Measurements from ENCODE around the gene SLC7A14.
A peak's percentile ranks its signal among the peaks of the same experiment; 100 is the strongest.

SLC7A14 gene

DNA sequence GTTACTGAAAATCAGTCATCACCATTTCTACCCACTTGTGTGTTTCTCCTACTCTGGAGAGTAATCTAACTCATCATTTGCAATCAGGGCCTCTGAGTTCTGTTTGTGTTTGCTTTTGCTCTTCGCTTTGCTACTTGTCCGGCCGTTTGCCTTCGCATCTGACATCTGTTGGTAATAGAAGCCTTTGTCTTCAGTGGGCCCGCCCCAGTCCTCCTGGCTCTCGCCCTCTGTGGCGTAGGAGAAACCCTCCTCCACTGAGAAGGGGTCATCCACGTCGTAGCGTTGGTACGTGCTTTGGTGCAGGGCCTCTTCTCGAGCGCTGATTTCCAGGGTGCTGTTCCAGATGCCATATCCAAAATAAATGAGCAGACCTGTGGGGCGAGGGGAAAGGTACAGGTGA is 118.9 kb downstream of the SLC7A14 start:
- DNase-seq, result no peak

DNA sequence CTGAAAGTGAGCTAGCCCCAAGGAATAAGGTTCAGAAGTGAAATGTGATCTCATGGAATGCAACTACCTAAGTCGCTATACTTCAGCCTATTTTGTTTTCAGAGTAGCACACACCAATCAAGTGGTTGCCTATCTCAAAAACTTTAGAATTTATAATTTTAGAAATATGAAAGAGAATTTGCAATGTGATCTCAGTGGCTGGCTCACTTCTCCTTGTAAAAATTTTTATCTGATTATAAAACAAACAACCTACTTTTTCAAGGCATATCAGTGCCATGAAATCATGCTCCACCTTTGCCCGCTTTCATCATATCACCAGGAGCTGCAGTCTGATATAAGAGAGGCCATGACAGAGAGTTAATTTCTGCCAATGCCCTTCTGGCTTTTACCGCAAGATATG is 119.9 kb downstream of the SLC7A14 start:
- DNase-seq, result no peak

DNA sequence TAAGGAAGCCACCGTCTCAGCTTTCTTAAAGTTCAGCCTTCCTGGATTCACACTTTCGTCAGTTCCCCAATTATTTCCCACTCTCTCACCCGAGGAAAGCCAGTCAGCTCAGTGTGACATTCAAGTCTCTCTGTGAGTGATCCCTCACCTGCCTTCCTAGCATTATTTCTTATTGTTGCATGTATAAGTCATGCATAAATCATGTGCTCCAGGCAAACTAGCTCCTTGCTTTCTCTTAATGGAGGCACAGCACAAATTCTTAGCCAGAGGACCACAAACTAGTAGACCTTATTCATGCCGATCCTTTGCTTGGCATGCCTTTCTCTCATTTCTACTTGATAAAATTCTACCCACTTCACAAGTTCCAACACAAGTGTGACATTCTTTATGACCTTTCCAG is 122.9 kb downstream of the SLC7A14 start:
- DNase-seq, result no peak

DNA sequence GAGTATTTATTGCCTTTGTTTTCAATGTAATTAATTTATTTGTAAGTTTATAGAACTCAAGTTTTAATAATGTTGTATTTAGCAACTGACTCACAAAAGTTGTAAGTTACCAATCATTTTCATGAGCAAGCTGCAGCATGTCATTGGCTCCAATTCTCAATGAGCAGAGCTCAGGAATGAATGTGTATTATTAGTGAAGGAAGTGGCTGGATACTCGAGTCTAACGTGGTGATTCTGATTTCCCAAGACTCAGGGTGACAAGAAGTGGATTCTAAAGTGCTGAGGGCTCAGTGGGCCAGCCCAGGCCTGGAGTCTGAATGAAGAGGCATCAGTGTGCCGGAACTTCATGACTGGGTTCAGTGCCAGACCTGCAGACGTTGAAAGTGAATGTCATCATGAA is 127.6 kb downstream of the SLC7A14 start:
- no peak for DNase-seq

DNA sequence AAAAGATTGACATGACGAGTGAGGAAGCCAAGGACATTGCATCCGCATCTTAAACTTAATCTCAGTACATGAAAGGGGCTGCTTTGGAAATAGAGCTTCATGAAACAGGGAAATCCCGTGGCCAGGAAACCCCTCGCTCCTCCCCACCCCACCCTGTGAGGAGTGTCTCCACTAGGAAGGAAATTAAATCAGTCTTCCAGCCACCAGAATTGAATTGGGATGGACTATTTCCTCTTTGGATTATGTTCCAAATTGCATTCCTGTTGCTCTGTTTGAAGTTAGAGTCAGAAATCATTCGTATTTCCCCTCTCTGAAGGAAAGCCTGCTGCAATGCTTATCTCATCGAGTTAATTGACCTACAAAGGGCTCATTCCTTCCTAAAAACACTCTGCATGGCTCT is 131.4 kb downstream of the SLC7A14 start:
- DNase-seq, result no peak

DNA sequence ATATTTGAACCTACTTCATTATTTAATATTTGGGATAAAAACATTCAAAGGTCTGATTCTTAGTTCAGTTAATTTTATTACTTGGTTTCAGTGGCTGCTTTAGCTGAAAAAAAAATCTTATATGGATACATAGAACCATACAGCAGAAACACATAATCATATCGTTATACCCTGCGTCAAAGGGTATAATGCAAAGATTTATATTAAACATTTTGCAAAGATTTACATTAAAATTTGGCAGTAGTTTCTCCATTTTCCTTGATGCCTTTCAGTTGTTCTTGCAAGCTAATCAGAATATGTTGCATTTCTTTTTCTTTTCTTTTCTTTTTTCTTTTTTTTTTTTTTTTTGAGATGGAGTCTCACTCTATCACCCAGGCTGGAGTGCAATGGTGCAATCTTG is 135.8 kb downstream of the SLC7A14 start:
- DNase-seq, result no peak

DNA sequence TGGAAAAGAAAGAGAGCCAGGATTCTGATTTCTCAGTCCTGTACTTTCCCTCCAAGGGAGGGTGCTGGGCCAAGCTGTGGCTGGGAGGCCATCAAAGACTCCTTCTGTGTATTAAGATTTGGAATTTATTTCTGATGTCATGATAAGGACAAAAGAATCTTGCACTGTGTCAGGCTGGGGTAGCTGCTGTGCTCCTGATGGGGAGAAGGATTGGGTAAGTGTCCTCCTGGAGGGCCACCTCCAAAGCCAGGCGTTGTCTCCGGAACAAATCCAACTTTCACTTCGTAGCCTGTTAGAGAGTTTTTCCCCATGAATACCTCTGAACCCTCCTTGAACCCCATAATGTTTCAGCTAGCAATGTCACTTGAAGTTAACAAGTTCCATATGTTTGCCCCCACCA is 137.3 kb downstream of the SLC7A14 start:
- DNase-seq, result no peak

DNA sequence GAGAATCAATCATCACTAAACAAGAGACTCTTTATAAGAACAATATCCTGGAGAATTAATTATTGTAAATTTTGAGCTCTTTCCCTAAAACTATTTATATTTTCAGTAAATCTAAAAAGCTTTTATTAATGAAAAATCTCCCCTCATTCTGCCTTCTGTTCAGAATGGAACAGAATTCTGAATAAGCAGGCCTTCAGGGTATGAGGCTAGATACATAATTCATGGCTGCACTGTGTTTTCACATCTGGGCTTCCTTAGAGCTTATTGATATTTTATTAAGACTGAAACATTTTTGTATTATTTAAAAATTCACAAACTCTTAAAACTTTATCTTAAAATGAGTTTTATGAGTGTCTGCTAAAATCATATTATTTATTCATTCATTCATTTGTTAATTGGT is 142.4 kb downstream of the SLC7A14 start:
- DNase-seq, result no peak

DNA sequence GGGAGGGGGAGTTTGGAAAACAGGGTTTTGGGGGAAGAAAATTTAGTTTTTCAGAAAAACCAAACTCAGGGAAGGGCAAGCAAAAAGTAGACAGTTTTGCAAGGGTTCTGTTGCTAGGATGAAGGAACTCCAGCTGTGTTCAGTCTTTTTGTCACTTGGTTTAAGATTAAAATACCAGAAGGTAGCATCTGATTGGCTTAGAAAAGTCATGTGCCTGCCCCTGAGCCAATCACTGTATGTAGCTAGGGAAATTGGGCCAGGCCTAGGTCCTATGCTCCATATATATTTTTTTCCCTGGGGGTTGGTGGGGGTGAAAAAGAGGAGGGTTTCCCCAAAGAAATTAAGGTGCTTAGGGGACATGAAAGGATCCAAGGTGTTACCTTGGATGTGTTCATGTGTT is 142.9 kb downstream of the SLC7A14 start:
- no peak for DNase-seq

DNA sequence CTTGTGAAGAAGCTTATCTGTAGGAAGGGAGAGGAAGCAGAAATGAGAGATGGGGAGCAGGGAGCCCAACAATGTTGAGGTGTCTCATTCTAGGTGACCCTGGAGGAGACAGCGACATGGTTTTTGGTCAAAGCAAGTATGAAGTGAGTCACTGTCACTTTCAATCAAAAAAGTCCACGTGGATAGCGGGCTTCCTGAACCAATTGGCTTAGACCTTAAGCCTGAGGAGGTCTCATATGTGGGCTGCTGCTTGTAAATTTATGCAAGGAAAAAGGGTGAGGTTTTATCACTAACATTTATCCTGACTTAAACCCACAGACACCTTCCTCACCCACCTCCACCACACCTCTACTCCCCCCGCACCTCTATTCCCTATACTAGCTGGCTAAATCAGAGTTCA is 144.5 kb downstream of the SLC7A14 start:
- no peak for DNase-seq

DNA sequence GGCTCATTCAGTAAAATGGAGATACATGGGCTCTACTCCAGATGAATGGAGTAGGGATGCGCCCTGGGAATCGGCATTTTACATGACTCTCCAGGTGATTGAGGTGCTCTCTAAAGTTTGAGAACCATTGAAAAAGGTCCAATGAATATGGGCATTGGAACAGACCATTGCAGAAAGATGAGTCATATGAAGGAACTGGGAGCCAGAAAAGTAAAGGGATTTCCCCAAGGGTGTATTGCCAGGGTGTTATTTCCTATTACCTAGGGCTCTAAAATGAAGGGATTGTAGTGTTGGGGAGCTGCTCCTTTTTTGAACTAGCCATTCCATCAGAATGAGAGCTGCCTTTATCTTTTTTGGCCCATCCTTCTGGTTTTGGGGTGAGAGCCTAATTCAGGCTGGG is 145.5 kb downstream of the SLC7A14 start:
- DNase-seq, result no peak

DNA sequence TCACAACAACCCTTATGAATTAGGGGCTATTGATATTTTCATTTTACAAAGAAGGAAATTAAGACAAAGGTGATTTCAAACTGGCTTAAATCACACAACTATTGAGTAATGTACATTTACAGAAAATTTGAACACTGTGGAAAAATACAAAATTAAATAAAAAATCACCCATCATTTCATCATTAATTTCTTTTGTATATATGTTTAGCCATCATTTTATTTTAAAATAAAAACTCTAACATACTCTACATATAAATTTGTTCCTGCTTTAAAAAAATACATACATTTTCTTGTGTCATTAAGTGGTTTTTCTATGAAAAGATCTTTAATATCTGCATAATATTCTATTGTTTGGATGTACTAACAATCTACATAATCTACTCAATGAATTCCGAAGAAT is 147.0 kb downstream of the SLC7A14 start:
- DNase-seq, result no peak

DNA sequence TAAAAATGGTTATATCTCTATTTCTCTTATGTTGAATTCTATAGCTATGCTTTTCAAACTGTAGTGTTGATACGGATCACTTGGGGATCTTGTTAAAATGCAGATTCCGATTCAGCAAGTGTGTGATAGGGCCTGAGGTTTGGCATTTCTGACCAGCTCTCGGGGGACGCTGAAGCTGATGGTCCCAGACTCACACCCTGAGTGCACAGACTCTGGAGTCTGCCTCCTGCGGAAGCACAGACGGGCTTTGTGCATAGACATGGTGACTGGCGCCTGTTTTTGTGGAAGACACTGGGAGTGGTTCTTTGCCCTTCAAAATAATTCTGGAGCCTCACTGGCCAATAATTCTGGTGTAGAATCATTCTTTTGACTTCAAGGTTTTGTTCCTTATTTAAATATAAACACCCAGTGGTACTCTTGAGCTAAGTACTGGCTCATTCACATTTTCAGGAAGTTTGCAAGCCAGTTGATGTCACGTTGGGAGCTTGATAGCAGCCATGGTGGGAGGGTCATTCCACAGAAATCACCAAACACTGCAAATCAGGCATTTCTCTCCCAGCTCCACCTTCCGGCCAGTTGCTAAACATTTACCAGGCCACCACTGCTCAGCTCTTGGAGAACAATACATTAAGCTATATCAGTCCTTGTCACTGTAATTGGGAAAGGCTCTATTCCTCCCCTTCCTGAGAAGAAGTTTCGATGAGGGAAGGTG is 148.0 kb downstream of the SLC7A14 start:
- DNase-seq, result no peak

DNA sequence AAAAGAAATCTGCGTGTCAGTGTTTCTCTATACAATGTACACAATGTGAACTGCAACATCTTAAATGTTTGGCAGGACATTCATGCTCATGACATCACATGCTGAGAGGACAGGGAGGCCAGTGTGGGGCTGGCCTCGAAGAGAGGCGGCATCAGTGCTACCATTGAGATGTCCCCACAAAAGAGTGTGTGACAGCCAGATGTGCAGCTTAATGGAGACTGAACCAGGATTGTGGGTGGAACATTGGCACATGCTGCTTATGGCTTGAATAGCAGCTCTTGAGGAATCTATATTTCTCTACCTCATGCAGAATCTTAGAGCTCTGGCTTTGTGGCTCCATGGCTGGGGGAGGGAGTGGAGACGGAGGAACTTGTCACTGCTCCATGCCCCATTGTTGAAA is 148.7 kb downstream of the SLC7A14 start:
- DNase-seq, result no peak

DNA sequence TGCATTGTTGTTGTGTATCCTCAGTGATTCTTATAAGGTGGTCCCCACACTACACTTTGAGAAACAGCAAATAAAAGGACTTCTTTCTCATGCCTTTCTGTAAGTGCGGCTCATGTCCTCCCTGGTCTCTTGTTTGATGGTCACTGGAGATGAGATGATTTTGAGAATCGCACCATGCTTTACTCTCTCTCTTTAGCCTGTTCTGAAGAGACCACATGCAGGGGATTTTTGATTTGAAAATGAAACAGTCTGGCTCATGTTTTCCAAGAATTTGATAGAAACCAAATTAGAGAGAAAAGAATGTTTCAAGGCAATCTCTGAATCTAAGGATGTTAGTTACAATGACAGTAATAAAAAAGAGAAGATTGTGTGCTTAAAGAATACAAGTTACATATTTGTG is 149.2 kb downstream of the SLC7A14 start:
- DNase-seq, result no peak

DNA sequence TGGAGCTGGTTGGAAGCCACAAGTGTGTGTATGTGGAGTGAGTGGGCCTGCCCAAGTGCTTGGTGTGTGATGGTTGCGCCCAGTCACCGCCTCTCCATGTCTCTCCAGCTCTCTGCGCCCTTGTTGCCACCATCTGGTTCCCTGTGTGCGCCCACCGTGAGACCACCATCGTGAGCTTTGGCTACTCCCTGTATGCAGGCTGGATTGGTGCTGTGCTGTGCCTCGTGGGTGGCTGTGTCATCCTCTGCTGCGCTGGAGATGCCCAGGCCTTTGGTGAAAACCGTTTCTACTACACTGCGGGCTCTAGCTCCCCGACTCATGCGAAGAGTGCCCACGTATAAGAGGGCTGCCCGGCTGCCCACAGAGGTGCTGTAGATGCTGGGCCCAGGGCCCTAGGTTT is 153.5 kb downstream of the SLC7A14 start:
- no peak for DNase-seq

DNA sequence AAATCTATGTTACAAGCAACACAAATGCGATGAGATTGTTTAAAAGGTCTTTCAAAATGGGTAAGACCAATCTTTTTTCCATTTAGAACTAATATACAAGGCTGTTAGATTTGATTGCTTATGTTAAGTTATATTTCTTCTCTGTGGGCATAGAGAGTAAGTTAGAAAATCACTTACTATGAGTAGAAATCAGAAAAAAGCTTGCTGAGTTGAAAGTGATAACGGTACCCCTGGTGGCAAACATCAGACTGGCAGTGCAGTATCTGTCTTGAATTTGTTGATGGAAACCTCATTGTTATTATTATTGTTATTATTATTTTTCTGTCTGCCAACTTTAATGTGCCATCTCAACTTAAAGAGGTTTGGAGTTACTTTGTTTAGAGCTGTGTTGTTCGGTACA is 154.8 kb downstream of the SLC7A14 start:
- DNase-seq, result no peak

DNA sequence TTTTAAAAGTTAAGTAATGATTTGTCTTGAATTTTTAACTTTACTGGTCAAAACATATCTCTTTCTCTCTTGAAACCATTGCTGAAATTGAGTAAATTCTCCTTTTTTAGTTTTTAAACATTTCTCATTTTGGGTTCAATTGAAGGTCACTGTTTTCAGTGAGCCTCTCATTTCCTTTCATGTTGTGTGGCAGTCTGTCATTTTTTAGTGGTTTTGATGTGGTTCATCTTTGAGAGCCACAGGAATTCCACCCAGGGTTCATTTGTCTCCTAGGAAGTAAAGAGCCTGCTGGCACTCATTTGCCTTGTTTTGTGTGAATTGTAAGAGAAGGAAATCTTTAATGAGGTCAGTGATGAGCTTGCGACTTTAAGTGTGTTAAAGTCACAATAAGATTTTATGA is 156.8 kb downstream of the SLC7A14 start:
- no peak for DNase-seq

DNA sequence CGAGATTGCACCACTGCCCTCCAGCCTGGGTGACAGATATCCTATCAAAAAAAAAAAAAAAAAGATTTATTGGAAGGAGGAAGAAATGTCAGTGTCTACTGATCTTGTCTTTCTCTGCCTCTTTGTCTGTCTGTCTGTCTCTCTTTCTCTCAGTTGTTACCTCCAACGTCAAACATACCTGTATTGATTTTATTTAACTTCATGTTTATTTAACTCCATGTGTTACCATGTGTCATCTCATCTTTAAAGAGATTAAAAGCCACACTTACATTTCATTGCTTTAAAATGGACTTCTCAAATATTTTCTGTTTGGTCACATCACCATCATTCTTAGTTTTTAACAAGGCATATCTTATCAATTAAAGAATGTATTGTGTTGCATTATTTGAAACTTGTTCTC is 157.8 kb downstream of the SLC7A14 start:
- DNase-seq, result no peak

DNA sequence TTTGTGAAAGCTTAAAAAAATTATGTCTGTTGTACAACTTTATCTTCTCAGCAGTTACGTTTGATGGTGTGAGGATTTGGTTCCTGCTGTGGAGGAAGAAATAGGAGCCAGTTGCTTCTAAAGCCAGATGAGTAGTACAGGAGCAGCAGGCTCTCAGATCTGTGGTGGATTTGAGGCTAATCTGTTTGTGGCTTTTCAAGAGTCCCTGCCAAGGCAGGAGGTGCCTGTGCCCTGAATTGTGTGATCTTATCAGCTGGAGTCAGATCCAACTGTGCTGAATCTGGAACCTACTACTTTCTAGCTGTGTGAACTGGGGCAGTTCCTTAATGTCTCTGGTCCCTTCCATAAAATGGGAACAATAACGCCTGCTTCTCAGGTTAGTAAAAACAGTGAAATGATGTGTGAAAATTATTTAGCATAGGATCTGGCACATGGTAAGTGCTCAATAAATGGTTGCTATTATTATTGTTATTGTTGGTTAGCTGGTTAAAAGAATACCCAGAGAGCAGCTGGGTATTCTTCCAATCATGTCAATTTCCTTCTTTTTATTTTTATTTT is 159.6 kb downstream of the SLC7A14 start:
- peak; percentile 71 for DNase-seq

DNA sequence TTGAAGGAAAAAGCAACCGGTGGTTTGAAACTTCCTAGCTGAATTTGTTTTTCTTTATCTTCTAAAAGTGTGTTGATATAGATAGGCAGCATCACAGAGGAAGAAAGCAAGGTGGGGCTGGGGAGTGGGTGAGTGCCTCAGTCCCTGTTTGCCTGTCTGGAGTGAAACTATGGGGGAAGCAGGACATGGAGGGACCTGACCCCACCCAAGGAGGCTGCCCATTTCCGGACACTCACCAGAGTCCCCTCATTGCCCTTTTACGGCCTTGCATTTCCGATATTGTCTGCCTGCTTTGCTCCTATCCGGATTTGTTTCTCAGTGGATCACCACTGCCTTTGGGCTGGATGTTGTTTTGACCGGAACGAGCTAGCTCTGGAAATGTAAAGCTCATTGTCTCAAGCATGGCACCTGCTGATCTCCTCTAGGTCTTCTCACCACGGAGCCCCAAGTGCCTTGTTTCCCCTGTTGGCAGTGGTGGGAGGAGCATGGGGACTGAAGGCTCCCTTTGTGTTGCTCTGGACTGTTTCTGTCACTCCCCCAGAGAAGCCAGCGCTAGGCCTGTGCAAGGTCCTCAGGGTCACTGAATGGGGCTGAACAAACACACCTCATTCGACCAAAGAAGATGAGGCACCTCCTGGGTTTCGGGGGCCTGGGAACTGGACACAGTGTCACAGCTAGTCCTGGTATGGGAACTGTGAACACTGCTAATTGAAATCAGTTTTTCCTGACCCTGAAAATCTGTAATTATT is 160.2 kb downstream of the SLC7A14 start:
- peak; percentile 21 for DNase-seq

DNA sequence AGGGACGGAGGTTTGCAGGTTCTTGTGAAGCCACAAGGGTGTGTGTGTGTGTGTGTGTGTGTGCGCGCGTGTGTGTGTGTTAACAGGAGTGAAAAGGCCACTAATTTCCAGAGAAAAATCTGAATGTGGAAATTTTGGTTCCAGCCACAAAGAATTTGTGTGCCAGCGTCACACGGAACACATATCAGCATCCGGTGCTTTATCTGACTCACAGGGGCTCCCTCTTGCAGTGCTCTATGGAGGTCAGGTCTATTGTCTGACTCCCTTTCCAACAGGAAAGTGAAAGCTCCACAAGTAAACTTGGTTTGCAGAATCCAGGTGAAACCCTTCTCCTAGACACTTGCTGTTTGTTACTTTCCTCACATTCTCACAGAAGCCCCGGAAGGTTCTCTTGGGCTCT is 161.0 kb downstream of the SLC7A14 start:
- no peak for DNase-seq

DNA sequence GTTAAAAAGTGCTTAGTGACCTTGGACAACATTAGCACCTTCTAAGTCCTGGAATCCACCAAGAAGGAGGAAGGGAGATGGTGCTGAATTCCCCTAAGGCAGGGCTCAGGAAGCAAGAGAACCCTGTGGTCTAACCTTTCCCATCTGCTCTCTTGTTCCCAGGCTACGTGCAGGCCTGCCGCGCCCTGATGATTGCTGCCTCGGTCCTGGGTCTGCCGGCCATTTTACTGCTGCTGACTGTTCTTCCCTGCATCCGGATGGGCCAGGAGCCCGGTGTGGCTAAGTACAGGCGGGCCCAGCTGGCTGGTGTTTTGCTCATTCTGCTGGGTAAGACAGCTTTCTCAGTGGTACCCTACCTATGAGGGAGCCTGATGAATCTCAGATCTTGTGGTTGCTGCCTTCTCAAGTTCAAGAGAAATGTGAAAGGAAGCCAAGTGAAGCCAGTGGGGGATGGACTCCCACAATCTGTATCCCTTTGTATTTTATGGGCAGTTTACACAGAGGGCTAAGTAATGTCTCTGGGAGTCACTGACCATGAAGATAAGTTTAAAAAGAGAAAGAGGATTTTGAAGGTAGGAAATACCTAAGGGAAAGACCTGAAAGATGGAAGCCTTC is 162.8 kb downstream of the SLC7A14 start:
- DNase-seq, result no peak

DNA sequence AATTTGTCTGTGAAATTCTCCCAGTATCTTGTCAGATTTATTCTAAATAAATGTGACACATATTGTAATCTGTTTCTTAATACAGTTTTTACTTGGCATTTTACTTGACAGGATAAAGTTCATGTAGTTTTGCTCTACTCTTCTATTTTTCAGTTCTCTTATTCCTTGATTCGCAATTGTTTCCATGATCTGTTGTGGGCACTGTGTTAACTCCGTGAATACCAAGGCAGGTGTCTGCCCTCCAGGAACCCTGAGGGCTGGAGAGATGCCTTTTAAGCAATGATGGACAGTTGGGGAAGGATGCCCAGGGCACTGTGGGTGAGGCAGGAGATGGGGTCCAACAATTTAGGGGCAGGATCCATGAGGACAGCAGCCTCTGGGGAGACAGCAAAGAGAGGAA is 164.1 kb downstream of the SLC7A14 start:
- no peak for DNase-seq
